Stomach (tissue), 4 donors: ENCODE data around the gene ADAM19.

Experiments
- EP300 ChIP-seq: sonication (generic); formaldehyde crosslinking; IDR thresholded peaks from one replicate; pipeline ENCODE4 v1.6.1; 2017; ENCODE audit warnings: antibody characterized with exemption
- TF ChIP-seq, protein P1 (sequence below), 7 experiments: fragments of 450-650 bp in 4 of 7; fragments of 200-600 bp in 3 of 7; sonication (generic) in 3 of 7; IDR thresholded peaks; one replicate each; pipeline ENCODE4 v1.5.1; 2016 to 2019; ENCODE audit warnings: antibody characterized with exemption in 7 of 7, control low read depth in 2 of 7, mild to moderate bottlenecking in 1 of 7

DNA sequence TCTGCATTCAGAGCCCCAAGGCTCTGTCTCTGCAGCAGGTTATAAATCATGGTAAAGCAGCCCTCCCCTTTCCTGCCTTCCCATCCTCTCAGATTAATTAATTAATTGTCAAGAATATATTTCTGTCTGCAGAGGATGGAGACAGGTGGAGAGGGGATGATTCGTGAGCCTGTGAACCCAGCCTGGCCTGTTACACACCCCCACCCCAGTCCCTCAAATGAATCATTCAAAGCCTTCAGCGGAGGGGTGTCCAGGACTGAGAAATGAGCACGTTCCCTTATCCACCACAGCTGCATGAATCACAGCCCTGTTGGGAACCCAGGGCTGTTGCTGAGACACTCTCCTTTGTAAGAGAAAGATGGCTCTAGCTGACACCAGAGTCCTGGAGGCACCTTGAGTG lies 59.6 kb downstream of the ADAM19 start:
- TF ChIP-seq, protein P1, sequence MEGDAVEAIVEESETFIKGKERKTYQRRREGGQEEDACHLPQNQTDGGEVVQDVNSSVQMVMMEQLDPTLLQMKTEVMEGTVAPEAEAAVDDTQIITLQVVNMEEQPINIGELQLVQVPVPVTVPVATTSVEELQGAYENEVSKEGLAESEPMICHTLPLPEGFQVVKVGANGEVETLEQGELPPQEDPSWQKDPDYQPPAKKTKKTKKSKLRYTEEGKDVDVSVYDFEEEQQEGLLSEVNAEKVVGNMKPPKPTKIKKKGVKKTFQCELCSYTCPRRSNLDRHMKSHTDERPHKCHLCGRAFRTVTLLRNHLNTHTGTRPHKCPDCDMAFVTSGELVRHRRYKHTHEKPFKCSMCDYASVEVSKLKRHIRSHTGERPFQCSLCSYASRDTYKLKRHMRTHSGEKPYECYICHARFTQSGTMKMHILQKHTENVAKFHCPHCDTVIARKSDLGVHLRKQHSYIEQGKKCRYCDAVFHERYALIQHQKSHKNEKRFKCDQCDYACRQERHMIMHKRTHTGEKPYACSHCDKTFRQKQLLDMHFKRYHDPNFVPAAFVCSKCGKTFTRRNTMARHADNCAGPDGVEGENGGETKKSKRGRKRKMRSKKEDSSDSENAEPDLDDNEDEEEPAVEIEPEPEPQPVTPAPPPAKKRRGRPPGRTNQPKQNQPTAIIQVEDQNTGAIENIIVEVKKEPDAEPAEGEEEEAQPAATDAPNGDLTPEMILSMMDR (IDR thresholded peaks at IDR 0.05) = no peak
- TF ChIP-seq EP300 = no peak
